VCaP (cell line): ENCODE measurements around the gene SKIL.
"Not testable (repeated sequence)": the region's sequence is repeated elsewhere in the genome, so short reads cannot be mapped to it uniquely, and the experiment has no call there.

ENCODE experiments used
- H3K27ac ChIP-seq: fragments of 450-650 bp; 2 replicates; pipeline ENCODE4 v1.5.1; 2017
- TF ChIP-seq, protein P1 (sequence below): fragments of 450-650 bp; conservative IDR thresholded peaks from 2 replicates; pipeline ENCODE4 v1.5.1; 2017; ENCODE audit warnings: mild to moderate bottlenecking, moderate library complexity

Gene SKIL

DNA sequence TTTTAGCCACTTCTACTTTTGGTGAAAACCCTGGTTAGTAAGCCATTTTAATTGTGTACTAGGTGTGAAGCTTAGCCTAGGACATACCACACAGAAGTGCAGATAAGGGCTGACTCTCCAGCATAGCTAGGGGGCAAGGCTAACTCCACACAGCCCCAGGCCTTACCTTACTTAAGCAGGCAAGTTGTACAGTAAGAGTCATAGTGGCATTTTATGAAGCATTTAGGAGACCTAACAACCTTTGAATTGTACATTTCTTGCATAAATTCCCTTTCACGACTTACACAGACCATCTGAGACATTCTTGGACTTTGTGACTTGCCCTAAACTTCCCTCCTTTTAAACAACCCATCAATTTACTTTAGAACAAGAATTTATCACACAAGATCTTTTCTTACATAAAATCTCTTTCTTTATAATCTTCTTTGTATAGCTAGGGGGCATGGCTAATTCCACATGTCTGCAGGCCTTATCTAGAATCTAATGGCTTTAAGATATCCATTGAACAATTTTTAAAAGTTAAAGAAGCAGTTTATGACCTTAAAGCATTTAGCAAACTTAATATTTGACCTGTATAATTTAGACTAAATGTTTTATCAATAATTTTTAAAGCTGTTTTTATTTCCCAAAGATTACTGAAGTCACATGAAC is 18.7 kb upstream of the SKIL start:
- H3K27ac ChIP-seq, result no peak overlapping the region
- TF ChIP-seq, protein P1, sequence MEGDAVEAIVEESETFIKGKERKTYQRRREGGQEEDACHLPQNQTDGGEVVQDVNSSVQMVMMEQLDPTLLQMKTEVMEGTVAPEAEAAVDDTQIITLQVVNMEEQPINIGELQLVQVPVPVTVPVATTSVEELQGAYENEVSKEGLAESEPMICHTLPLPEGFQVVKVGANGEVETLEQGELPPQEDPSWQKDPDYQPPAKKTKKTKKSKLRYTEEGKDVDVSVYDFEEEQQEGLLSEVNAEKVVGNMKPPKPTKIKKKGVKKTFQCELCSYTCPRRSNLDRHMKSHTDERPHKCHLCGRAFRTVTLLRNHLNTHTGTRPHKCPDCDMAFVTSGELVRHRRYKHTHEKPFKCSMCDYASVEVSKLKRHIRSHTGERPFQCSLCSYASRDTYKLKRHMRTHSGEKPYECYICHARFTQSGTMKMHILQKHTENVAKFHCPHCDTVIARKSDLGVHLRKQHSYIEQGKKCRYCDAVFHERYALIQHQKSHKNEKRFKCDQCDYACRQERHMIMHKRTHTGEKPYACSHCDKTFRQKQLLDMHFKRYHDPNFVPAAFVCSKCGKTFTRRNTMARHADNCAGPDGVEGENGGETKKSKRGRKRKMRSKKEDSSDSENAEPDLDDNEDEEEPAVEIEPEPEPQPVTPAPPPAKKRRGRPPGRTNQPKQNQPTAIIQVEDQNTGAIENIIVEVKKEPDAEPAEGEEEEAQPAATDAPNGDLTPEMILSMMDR, result no peak

- not testable (repeated sequence) for H3K27ac ChIP-seq
Observed at GRCh38 chr3:170342273-170342672, 15.2 kb upstream of the SKIL start.

GRCh38 chr3:170343859-170344258 is 13.7 kb upstream of the SKIL start:
- H3K27ac ChIP-seq, result peak overlapping the region; percentile 27

GRCh38 chr3:170344971-170345370 is 12.5 kb upstream of the SKIL start:
- TF ChIP-seq, protein P1, result no peak
- peak overlapping the region; percentile 27; the same call in 1 of the 2 replicates for H3K27ac ChIP-seq

- TF ChIP-seq, protein P1, result no peak
- H3K27ac ChIP-seq, result no peak overlapping the region
Observed at GRCh38 chr3:170346481-170347392, 10.8 kb upstream of the SKIL start.

- TF ChIP-seq, protein P1, result no peak
- no peak overlapping the region for H3K27ac ChIP-seq
Observed at GRCh38 chr3:170350515-170351413, 6.8 kb upstream of the SKIL start.

DNA sequence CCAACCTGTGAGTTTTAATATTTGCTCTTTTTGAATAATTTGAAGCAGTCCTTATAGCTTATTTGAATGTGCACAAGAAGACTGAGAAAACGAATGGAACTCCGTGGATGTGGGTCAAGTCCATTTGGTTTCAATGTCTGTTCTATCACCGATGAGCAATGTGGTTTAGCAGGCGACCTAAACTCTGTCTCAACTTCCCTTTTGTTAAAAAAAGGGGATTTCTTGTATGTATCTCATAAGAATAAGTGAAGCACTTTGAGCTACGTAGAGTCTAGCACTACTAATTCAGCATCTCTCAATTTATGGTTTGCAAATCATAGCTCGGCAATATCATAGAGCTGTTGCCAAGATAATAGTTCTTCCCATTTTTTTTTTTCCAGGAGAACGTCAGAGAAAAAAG is 4.6 kb upstream of the SKIL start:
- TF ChIP-seq, protein P1, result no peak
- H3K27ac ChIP-seq, result no peak overlapping the region

GRCh38 chr3:170353485-170353884 is 4.0 kb upstream of the SKIL start:
- TF ChIP-seq, protein P1, result no peak
- no peak overlapping the region for H3K27ac ChIP-seq
